ENCODE data around the gene SLC25A41.
"Not testable (repeated sequence)": the region's sequence is repeated elsewhere in the genome, so short reads cannot be mapped to it uniquely, and the experiment has no call there.

SLC25A41 gene

GRCh38 chr19:6442087-6442688 lies 8.6 kb upstream of the SLC25A41 start:
- no peak for TF ChIP-seq CTCF (IDR thresholded peaks at IDR 0.05; ENCODE audit: borderline replicate concordance, insufficient read depth, low read depth, low read length)
- no peak overlapping the region for H3K4me3 ChIP-seq (ENCODE audit: low read depth, low read length)

- no peak for TF ChIP-seq CTCF (IDR thresholded peaks at IDR 0.05; ENCODE audit: borderline replicate concordance, insufficient read depth, low read depth, low read length)
- no peak overlapping the region for H3K4me3 ChIP-seq (ENCODE audit: low read depth, low read length)
Measured at GRCh38 chr19:6440905-6441304, 7.3 kb upstream of the SLC25A41 start.

GRCh38 chr19:6439743-6440142 lies 6.2 kb upstream of the SLC25A41 start:
- TF ChIP-seq CTCF (IDR thresholded peaks at IDR 0.05; ENCODE audit: borderline replicate concordance, insufficient read depth, low read depth, low read length), result no peak

GRCh38 chr19:6433165-6433564 lies 398 bp downstream of the SLC25A41 start:
- H3K4me3 ChIP-seq (ENCODE audit: low read depth, low read length), result no peak overlapping the region
- TF ChIP-seq CTCF (IDR thresholded peaks at IDR 0.05; ENCODE audit: borderline replicate concordance, insufficient read depth, low read depth, low read length), result no peak

More at GRCh38 chr19:6439743-6440142, 6.2 kb upstream of the SLC25A41 start:
- no peak overlapping the region for H3K4me3 ChIP-seq (ENCODE audit: low read depth, low read length)

- TF ChIP-seq CTCF (IDR thresholded peaks at IDR 0.05; ENCODE audit: borderline replicate concordance, insufficient read depth, low read depth, low read length), result no peak
- H3K4me3 ChIP-seq (ENCODE audit: low read depth, low read length), result no peak overlapping the region
Measured at GRCh38 chr19:6431891-6432290, 1.7 kb downstream of the SLC25A41 start.

- no peak overlapping the region for H3K4me3 ChIP-seq (ENCODE audit: low read depth, low read length)
- no peak for TF ChIP-seq CTCF (IDR thresholded peaks at IDR 0.05; ENCODE audit: borderline replicate concordance, insufficient read depth, low read depth, low read length)
Measured at GRCh38 chr19:6429419-6430221, 3.9 kb downstream of the SLC25A41 start.

- H3K4me3 ChIP-seq (ENCODE audit: low read depth, low read length), result not testable (repeated sequence)
Measured at GRCh38 chr19:6428692-6429418, 4.7 kb downstream of the SLC25A41 start.

Data from GM12875 (cell line).